Glomerular visceral epithelial cell (primary cell): ENCODE data around the gene CAND2.

Experiments
- DNase-seq: peaks from one replicate; pipeline ENCODE4 v3.0.0-alpha.2; 2016; ENCODE audit errors: extremely low spot score

CAND2 gene

GRCh38 chr3:12796171-12797123 lies at the start of gene CAND2:
Gene CAND2 (plus strand): TSS chr3:12796680. CDS start chr3:12796721, 41 bp downstream.
- no peak for DNase-seq

GRCh38 chr3:12748477-12748876 lies 48.0 kb upstream of the CAND2 start:
- no peak for DNase-seq

DNA sequence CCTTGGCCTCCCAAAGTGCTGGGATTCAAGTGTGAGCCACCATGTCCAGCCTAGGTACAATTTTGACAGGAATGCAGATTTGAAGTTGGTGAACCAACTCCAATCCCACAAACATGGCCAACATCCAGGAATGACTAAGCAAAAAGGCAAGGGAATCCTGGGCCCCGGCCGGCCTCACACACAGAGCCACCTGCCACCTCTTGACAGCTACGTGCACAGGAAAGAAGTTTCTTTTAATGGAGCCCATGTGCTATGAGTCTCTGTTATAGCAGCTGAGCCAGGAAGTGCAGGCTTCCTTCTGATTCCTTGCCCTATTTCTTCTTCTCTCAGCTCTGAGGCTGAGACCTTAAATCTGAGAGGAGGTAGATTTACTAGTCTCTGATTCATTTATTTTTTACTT lies 46.3 kb upstream of the CAND2 start:
- peak; percentile 87 for DNase-seq

DNA sequence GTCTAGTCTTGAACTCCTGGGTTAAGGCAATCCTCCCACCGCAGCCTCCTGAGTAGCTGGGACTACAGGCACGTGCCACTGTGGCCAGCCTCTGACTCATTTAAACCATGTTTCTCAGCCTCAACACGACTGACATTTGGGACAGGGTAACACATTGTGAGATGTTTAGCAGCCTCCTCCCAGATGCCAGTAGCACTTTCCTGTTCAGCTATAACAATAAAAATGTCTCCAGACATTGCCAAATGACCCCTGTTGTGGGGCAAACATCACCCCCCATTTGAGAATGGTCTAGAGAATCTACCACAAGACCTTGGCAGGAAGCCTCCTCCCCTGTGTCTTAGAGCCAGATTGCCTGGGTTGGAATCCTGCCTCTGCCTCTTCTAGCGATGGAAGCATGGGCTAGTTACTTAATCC lies 45.8 kb upstream of the CAND2 start:
- DNase-seq: peak; percentile 77

- peak; percentile 68 for DNase-seq
Observed at GRCh38 chr3:12751571-12751970, 44.9 kb upstream of the CAND2 start.

DNA sequence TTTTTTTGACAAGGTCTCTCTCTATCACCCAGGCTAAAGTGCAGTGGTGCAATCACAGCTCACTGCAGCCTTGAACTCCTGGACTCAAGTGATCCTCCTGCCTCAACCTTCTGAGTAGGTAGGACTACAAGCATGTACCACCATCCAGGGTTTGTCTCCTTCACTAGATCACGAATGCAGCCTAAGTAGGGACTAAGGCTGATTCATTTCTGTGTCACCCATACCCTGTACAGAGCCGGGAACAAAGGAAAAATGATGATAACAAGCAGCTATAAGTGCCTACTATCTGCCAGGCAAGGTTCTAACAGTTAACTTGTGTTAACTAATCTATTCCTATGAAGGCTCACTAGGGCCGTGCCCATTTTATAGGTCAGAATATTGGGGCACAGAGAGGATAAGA lies 44.4 kb upstream of the CAND2 start:
- no peak for DNase-seq

- peak; percentile 6 for DNase-seq
Observed at GRCh38 chr3:12752809-12753208, 43.7 kb upstream of the CAND2 start.

- no peak for DNase-seq
Observed at GRCh38 chr3:12753275-12754028, 43.0 kb upstream of the CAND2 start.

DNA sequence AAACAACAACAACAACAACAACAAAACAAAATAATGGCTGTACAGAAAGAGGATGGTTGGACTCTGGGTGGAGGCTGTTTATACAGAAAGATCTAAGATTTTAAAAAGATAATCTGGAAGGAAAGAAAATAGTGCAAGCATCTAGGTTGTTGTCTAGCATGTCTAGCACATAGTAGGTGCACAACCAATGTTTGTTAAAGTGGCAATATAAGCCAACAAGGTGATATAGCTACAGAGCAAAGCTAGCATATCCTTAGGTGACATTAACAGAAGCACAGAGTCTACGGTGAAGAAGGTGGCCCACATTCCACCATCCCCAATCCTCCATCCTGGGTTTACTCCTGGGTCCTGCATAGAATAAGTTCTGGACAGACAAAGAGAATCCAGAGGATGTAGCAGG lies 42.2 kb upstream of the CAND2 start:
- DNase-seq: no peak

- no peak for DNase-seq
Observed at GRCh38 chr3:12755754-12756153, 40.7 kb upstream of the CAND2 start.

DNA sequence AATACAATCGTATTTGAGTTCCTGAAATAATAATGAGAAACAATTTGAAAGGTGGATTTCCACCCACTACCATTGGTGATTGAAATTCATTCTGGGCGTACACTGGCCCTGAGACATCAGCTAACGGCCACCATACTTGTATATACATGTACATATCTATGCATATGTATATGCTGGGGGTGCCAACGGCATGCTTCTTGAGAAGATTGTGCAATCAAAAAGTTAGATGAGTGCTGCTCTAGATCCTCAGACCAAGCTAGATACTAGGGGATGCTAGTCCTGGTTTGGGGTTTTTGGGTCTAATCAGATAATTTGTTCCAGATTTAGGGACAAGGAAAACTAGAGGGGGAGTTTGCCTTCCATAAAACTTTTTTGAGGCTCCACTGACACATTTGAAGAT lies 40.3 kb upstream of the CAND2 start:
- DNase-seq: no peak

- DNase-seq: no peak
Observed at GRCh38 chr3:12756635-12757034, 39.8 kb upstream of the CAND2 start.

DNA sequence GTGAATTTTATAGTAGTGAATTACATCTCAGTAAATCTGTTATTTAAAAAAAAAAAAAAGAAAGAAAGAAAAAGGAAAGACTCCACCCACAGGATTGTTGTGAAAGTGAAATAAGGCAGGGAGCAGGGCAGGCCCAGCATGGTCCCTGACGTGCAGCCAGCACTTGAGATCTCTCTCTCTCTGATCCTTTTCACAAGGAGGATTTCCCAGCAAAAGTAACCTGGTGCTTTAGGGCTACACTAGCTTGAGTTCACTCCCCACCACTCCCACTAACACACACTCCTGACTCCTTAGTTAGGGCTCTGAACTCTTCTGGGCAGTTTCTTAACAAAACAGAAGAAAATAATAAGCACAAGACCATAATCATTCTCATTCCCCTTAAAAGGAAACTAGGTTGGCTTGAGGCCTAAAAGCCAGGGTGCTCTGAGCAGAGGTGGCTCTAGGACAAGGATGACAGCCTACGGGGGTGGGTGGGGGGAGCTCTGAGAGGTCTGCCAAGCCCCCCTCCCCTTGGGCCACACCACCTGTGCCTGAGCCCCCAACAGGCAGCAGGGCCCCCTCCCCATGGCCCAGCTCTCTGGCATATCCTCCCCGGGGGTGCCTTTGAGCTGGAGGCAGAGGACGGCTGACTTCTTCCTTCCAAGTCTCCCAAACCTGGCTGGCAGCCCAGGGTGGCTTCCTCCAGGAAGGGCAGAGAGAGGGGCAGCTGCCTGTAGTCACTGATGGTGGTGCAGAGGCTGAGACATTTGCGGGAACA lies 38.3 kb upstream of the CAND2 start:
- DNase-seq: peak; percentile 16

DNA sequence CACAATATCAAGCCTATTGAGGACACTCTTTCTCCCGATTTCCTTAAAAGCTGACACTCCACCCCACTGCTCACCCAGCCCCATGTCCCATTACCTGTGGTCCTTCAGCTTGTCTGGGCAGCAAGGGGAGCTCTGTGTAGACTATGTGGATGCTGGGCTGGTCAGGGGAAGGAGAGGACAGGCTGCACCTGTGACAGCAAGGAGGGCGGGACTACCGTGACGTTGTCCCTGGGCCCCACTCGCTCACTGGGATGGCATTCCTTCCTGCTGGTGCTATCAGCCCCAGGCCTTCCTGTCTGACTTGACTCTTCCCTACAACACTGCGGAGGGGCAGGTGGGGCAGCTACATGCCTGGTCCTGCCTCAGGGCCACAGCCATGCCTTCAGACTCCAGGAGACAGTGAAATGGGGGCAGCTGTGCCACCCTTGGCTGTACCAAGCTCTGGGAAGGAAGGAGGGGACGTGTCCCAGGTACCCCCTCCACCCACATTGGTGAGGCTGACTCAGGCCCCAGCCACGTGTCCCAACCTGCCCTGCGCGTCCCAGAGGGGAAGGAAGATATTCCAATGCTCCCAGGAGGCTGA lies 37.3 kb upstream of the CAND2 start, which contains the start of gene TMEM40:
Gene TMEM40, minus strand, starts transcription at position 163 of the 583 bp plus-strand sequence. CDS start 9,427 bp downstream, outside the sequence.
- peak; percentile 30 for DNase-seq

DNA sequence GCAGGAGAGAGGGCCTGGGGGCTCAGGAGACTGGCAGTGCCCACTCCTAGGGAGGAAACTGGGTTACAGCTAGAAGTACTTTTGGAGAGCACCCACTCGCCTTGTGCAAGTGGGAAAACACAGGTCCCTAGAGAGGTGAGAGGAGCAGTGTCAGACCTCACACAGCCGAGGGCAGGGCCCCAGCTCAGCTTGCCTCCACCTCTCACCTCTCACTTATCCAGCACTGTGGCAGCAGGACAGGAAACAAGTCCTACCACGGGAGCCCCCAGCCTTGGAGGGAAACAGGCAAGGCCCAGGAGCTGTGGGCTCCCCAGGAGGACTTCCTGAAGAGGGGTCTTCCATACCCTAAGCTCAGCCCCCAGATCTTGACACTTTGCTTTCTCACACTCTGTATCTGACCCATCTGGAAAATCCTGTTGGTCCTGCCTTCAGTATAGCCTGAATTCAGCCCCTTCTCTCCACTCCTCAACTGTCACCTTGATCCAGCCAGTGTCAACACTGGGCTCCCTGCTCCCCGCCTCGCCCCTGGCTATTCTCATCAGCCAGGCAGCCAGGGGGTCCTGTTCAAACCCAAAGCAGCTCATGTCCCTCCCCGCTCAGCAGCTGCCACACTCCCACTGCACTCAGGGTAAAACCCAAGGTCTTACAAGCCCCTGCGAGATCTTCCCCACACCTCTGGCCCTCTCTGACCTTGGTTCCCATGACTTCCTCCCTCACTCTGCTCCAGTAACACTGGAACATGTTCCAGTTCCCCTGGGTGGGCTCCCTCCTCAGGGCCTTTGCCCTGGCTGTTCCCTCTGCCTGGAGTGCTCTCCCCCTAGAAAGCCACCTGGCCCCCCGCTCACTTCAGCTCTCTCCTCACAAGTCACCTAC lies 36.6 kb upstream of the CAND2 start:
- no peak for DNase-seq

DNA sequence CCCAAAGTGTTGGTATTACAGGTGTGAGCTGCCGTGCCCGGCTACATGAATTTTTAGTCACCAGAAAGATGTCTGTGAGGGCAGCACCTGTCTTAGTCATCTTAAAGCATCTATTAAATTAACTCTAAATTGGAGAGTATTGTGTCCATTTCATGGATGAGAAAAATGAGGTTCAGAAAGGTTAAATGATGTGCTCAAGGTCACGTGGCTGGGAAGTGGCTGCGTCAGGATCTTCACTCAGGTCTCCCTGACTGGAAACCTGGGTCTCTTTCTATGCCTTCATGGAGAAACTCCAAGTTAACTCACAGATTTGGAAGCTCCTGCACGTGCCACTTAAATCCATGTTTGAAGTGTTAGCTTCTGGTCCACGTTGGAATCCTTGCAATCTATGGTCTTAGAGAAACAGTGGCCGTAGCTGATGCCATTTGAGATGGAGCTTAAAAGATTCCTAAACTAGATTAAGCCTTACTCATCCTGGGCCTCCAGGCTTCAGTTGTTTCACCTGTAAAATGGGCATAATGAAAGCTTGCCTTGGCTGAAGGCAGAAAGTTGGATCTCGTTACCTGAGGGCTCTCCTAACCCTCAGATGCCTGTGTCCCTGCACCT lies 32.2 kb upstream of the CAND2 start:
- no peak for DNase-seq

DNA sequence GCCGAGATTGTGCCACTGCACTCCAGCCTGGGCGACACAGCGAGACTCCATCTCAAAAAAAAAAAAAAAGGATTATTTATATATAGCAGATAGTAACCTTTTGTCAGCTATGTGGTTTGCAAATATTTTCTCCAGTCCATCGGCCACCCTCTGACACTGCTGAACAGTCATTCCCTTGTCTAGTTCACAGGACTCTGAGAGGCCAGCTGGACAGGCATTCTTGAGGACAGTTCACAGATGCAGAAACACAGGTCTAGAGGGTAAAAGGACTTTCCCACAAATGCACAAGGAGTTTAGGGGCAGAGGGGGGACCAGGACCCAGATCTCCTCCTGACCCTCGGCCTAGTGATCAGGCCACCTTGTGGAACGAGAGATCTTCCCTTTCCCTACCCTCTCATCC lies 29.9 kb upstream of the CAND2 start:
- peak; percentile 15 for DNase-seq

DNA sequence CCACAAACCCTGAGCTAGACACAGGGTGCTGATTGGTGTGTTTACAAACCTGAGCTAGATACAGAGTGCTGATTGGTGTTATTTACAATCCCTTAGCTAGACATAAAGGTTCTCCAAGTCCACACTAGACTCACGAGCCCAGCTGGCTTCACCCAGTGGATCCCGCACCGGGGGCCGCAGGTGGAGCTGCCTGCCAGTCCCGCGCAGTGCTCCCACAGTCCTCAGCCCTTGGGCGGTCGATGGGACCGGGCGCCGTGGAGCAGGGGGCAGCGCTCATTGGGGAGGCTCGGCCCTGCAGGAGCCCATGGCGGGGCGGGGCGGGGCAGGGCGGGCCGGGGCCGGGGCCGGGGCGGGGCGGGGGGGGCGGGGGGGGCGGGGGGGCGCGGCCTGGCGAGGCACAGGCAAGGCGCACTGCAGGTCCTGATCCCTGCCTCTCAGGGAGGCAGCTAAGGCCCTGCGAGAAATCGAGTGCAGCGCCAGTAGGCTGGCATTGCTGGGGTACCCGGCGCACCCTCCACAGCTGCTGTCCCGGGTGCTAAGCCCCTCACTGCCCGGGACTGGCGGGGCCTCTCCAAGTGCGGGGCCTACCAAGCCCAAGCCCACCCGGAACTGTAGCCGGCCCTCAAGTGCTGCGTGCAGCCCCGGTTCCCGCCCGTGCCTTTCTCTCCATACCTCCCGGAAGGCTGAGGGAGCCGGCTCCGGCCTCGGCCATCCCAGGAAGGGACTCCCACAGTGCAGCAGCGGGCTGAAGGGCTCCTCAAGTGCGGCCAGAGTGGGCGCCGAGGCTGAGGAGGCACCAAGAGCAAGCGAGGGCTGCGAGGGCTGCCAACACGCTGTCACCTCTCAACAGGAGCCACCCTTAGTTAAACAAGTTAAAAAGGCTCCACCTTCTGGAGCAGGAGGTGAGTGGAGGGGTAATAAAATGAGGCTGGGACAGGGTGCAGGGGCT lies 27.6 kb upstream of the CAND2 start:
- DNase-seq: no peak

DNA sequence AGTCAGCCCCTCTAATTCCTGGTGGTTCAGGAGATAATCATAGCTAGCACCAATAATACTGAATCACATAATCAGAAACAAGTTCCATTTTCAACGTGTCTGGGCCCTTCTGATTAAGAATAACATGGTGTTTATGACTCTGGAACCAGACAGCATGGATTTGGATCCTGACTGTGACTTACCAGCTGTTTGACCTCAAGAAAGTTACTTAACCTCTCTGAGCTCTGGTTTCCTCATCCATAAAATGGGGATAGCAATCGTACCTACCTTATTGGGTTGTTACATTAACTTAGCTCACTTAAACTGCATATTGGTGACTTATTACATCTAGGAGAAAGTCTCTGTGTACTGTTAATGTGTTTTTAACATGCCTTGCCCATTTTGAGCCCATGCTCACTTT lies 26.7 kb upstream of the CAND2 start:
- no peak for DNase-seq
